Esophagus squamous epithelium (tissue), 4 donors: ENCODE data around the gene TSGA10IP.

ENCODE experiments used
- POLR2A ChIP-seq, 4 donors: fragments of 450-650 bp; IDR thresholded peaks; one replicate each; pipeline ENCODE4 v1.6.1; 2017; ENCODE audit warnings: antibody characterized with exemption in 4 of 4, mild to moderate bottlenecking in 4 of 4, moderate library complexity in 3 of 4
- TF ChIP-seq, protein P1 (sequence below), 6 experiments: fragments of 450-650 bp in 4 of 6; fragments of 200-600 bp in 2 of 6; sonication (generic) in 2 of 6; IDR thresholded peaks; one replicate each; pipeline ENCODE4 v1.5.1; 2016 to 2019; ENCODE audit warnings: antibody characterized with exemption in 6 of 6, mild to moderate bottlenecking in 4 of 6, moderate library complexity in 4 of 6

DNA sequence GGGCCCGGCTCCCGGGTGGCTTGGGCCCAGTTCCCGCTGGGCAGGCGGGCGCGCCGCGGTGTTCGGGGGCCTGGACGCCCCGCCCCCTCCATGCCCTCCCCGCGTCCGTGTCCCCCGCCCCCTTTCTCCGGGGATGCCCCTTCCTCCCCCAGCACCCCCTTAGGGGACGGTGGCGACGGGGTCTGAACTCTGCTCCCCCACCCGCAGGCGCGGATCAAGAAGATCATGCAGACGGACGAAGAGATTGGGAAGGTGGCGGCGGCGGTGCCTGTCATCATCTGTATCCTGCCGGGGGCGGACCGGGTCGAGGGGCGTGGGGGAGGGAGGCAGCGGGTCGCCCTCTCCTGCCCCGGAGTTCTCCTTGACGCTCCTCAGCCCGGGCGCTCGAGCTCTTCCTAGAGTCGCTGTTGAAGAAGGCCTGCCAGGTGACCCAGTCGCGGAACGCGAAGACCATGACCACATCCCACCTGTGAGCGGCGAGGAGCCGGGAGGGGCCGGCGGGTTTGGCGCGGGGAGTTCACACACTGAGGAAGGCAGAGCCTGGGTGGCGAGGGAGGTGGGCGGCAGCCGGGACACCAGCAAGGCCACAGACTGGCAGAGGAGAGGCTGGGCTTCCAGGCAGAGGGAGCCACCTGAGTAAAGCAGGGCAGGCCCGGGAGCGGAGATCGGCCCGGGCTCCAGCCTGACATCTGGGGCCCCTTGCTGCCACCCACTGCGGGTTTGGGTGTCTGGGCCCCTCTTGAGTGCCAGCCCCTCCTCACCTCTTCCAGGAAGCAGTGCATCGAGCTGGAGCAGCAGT, 25.5 kb upstream of the TSGA10IP start:
- TF ChIP-seq, protein P1, sequence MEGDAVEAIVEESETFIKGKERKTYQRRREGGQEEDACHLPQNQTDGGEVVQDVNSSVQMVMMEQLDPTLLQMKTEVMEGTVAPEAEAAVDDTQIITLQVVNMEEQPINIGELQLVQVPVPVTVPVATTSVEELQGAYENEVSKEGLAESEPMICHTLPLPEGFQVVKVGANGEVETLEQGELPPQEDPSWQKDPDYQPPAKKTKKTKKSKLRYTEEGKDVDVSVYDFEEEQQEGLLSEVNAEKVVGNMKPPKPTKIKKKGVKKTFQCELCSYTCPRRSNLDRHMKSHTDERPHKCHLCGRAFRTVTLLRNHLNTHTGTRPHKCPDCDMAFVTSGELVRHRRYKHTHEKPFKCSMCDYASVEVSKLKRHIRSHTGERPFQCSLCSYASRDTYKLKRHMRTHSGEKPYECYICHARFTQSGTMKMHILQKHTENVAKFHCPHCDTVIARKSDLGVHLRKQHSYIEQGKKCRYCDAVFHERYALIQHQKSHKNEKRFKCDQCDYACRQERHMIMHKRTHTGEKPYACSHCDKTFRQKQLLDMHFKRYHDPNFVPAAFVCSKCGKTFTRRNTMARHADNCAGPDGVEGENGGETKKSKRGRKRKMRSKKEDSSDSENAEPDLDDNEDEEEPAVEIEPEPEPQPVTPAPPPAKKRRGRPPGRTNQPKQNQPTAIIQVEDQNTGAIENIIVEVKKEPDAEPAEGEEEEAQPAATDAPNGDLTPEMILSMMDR (IDR thresholded peaks at IDR 0.05): no peak
- no peak for TF ChIP-seq POLR2A (IDR thresholded peaks at IDR 0.05)
